GM23338 (cell line): ENCODE results near the gene VAV3.

Source experiments
- CREB1 ChIP-seq: fragments of 250-450 bp; sonication (Bioruptor Pico); IDR thresholded peaks from 2 replicates; pipeline ENCODE4 v1.5.0; 2020; ENCODE audit warnings: low read depth, mild to moderate bottlenecking, moderate library complexity
- EZH2 ChIP-seq: fragments of 200-600 bp; sonication (generic); IDR thresholded peaks from one replicate; pipeline ENCODE4 v1.8.0; 2017; ENCODE audit warnings: antibody characterized with exemption, mild to moderate bottlenecking, low read depth; ENCODE audit not compliant: unreplicated experiment
- EZH2phosphoT487 ChIP-seq: fragments of 200-600 bp; sonication (generic); IDR thresholded peaks from one replicate; pipeline ENCODE4 v1.8.1; 2018; ENCODE audit warnings: antibody characterized with exemption; ENCODE audit not compliant: unreplicated experiment
- POLR2AphosphoS5 ChIP-seq: IDR thresholded peaks from 2 replicates; pipeline ENCODE4 v1.6.1; 2016; ENCODE audit warnings: antibody characterized with exemption, low read depth
- ZNF331 ChIP-seq: fragments of 250-450 bp; sonication (Bioruptor Pico); IDR thresholded peaks from 2 replicates; pipeline ENCODE4 v1.5.0; 2020; ENCODE audit warnings: low read depth, mild to moderate bottlenecking, moderate library complexity
- TF ChIP-seq, protein P1 (sequence below), 2 experiments: fragments of 200-600 bp in 1 of 2; sonication (generic) in 1 of 2; conservative IDR thresholded peaks; 2 replicates each; pipeline versions ENCODE4 v1.5.1 to v1.6.1; 2016 to 2017; ENCODE audit warnings: antibody characterized with exemption in 2 of 2, low read depth in 2 of 2, mild to moderate bottlenecking in 2 of 2, moderate library complexity in 1 of 2
- TF ChIP-seq, protein P2 (sequence below): IDR thresholded peaks from one replicate; pipeline ENCODE4 v1.6.1; 2018; ENCODE audit warnings: antibody characterized with exemption; ENCODE audit not compliant: unreplicated experiment
- TF ChIP-seq, protein P3 (sequence below): fragments of 250-450 bp; sonication (Bioruptor Pico); IDR thresholded peaks from 2 replicates; pipeline ENCODE4 v1.5.0; 2020; ENCODE audit warnings: mild to moderate bottlenecking, moderate library complexity

DNA sequence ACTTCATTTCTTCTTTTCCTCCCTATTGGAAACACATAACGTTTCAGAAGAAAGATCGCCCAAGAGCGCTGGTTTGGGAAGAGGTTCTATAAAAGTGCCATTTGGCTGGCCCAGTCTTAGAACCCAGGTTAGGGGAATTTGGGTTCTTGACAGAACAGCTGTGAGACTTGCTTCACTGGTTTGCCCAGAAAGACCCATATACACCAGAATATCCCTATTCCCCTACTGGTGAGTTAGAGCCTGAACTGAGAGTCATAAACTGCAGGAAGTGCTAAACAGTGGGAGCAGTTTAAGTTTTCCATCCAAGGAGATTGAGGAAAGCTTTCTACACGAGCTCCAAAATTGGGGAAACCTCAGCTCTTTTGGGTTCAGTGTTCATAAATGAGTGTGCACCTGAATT lies 275.2 kb downstream of the VAV3 start:
- TF ChIP-seq, protein P1, sequence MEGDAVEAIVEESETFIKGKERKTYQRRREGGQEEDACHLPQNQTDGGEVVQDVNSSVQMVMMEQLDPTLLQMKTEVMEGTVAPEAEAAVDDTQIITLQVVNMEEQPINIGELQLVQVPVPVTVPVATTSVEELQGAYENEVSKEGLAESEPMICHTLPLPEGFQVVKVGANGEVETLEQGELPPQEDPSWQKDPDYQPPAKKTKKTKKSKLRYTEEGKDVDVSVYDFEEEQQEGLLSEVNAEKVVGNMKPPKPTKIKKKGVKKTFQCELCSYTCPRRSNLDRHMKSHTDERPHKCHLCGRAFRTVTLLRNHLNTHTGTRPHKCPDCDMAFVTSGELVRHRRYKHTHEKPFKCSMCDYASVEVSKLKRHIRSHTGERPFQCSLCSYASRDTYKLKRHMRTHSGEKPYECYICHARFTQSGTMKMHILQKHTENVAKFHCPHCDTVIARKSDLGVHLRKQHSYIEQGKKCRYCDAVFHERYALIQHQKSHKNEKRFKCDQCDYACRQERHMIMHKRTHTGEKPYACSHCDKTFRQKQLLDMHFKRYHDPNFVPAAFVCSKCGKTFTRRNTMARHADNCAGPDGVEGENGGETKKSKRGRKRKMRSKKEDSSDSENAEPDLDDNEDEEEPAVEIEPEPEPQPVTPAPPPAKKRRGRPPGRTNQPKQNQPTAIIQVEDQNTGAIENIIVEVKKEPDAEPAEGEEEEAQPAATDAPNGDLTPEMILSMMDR (conservative IDR thresholded peaks at IDR 0.05; ENCODE audit: low read depth in 2 of 2), result no peak
- TF ChIP-seq CREB1 (CRISPR knock-in tag) (no peak), POLR2AphosphoS5 (no peak), EZH2 (no peak), EZH2phosphoT487 (no peak), ZNF331 (no peak)
- TF ChIP-seq, protein P2, sequence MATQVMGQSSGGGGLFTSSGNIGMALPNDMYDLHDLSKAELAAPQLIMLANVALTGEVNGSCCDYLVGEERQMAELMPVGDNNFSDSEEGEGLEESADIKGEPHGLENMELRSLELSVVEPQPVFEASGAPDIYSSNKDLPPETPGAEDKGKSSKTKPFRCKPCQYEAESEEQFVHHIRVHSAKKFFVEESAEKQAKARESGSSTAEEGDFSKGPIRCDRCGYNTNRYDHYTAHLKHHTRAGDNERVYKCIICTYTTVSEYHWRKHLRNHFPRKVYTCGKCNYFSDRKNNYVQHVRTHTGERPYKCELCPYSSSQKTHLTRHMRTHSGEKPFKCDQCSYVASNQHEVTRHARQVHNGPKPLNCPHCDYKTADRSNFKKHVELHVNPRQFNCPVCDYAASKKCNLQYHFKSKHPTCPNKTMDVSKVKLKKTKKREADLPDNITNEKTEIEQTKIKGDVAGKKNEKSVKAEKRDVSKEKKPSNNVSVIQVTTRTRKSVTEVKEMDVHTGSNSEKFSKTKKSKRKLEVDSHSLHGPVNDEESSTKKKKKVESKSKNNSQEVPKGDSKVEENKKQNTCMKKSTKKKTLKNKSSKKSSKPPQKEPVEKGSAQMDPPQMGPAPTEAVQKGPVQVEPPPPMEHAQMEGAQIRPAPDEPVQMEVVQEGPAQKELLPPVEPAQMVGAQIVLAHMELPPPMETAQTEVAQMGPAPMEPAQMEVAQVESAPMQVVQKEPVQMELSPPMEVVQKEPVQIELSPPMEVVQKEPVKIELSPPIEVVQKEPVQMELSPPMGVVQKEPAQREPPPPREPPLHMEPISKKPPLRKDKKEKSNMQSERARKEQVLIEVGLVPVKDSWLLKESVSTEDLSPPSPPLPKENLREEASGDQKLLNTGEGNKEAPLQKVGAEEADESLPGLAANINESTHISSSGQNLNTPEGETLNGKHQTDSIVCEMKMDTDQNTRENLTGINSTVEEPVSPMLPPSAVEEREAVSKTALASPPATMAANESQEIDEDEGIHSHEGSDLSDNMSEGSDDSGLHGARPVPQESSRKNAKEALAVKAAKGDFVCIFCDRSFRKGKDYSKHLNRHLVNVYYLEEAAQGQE, result no peak
- TF ChIP-seq, protein P3, sequence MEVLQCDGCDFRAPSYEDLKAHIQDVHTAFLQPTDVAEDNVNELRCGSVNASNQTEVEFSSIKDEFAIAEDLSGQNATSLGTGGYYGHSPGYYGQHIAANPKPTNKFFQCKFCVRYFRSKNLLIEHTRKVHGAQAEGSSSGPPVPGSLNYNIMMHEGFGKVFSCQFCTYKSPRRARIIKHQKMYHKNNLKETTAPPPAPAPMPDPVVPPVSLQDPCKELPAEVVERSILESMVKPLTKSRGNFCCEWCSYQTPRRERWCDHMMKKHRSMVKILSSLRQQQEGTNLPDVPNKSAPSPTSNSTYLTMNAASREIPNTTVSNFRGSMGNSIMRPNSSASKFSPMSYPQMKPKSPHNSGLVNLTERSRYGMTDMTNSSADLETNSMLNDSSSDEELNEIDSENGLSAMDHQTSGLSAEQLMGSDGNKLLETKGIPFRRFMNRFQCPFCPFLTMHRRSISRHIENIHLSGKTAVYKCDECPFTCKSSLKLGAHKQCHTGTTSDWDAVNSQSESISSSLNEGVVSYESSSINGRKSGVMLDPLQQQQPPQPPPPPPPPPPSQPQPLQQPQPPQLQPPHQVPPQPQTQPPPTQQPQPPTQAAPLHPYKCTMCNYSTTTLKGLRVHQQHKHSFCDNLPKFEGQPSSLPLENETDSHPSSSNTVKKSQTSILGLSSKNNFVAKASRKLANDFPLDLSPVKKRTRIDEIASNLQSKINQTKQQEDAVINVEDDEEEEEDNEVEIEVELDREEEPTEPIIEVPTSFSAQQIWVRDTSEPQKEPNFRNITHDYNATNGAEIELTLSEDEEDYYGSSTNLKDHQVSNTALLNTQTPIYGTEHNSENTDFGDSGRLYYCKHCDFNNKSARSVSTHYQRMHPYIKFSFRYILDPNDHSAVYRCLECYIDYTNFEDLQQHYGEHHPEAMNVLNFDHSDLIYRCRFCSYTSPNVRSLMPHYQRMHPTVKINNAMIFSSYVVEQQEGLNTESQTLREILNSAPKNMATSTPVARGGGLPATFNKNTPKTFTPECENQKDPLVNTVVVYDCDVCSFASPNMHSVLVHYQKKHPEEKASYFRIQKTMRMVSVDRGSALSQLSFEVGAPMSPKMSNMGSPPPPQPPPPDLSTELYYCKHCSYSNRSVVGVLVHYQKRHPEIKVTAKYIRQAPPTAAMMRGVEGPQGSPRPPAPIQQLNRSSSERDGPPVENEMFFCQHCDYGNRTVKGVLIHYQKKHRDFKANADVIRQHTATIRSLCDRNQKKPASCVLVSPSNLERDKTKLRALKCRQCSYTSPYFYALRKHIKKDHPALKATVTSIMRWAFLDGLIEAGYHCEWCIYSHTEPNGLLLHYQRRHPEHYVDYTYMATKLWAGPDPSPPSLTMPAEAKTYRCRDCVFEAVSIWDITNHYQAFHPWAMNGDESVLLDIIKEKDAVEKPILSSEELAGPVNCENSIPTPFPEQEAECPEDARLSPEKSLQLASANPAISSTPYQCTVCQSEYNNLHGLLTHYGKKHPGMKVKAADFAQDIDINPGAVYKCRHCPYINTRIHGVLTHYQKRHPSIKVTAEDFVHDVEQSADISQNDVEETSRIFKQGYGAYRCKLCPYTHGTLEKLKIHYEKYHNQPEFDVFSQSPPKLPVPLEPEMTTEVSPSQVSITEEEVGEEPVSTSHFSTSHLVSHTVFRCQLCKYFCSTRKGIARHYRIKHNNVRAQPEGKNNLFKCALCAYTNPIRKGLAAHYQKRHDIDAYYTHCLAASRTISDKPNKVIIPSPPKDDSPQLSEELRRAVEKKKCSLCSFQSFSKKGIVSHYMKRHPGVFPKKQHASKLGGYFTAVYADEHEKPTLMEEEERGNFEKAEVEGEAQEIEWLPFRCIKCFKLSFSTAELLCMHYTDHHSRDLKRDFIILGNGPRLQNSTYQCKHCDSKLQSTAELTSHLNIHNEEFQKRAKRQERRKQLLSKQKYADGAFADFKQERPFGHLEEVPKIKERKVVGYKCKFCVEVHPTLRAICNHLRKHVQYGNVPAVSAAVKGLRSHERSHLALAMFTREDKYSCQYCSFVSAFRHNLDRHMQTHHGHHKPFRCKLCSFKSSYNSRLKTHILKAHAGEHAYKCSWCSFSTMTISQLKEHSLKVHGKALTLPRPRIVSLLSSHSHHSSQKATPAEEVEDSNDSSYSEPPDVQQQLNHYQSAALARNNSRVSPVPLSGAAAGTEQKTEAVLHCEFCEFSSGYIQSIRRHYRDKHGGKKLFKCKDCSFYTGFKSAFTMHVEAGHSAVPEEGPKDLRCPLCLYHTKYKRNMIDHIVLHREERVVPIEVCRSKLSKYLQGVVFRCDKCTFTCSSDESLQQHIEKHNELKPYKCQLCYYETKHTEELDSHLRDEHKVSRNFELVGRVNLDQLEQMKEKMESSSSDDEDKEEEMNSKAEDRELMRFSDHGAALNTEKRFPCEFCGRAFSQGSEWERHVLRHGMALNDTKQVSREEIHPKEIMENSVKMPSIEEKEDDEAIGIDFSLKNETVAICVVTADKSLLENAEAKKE, result no peak
